GM10266 (cell line): ENCODE data around the gene RNASE8.

Source experiments
- DNase-seq: peaks from one replicate; pipeline ENCODE4 v3.0.0; 2012; ENCODE audit errors: extremely low spot score
- TF ChIP-seq, protein P1 (sequence below): IDR thresholded peaks from 2 replicates; pipeline ENCODE4 v1.5.1; 2012; ENCODE audit warnings: mild to moderate bottlenecking, low read depth; ENCODE audit not compliant: control insufficient read depth, insufficient read depth; ENCODE audit errors: missing control alignments

The RNASE8 gene

DNA sequence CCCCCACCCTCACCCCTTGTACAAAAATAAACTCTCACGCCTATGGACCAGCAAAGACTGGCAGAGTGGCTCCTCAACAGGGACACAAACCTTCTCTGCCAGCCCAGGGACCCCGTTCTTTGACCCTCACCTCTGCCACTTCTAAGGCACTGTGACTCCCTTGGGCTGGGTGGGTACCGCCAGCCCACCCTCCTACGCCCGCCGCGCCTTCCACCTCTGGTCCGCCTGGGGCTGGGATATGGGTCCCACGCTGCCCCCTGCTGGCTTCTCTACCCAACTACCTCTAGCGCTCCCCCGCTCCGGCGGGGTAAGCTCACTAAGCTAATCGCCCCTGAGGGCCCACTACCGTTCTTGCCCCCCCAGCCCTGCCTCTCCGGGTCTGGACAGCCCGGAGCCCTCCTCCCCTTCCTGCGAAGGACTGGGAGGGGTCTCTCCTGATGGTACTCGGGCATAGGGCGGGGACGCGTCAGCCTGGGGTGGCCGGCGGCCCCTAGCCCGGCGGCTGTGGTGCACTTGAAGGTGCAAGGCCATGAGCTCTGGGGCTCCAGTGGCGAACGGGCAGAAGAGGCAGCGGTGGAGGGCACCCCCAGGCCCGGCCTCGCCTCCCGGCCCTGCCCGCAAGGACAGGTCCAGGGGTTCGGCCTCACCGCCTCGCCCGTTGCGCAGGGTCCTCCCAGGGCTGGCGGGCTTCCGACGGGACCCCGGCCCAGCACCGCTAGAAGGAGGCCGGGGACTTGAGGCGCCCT is 32.7 kb downstream of the RNASE8 start:
- TF ChIP-seq, protein P1, sequence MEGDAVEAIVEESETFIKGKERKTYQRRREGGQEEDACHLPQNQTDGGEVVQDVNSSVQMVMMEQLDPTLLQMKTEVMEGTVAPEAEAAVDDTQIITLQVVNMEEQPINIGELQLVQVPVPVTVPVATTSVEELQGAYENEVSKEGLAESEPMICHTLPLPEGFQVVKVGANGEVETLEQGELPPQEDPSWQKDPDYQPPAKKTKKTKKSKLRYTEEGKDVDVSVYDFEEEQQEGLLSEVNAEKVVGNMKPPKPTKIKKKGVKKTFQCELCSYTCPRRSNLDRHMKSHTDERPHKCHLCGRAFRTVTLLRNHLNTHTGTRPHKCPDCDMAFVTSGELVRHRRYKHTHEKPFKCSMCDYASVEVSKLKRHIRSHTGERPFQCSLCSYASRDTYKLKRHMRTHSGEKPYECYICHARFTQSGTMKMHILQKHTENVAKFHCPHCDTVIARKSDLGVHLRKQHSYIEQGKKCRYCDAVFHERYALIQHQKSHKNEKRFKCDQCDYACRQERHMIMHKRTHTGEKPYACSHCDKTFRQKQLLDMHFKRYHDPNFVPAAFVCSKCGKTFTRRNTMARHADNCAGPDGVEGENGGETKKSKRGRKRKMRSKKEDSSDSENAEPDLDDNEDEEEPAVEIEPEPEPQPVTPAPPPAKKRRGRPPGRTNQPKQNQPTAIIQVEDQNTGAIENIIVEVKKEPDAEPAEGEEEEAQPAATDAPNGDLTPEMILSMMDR: peak; percentile 37
- DNase-seq: no peak

DNA sequence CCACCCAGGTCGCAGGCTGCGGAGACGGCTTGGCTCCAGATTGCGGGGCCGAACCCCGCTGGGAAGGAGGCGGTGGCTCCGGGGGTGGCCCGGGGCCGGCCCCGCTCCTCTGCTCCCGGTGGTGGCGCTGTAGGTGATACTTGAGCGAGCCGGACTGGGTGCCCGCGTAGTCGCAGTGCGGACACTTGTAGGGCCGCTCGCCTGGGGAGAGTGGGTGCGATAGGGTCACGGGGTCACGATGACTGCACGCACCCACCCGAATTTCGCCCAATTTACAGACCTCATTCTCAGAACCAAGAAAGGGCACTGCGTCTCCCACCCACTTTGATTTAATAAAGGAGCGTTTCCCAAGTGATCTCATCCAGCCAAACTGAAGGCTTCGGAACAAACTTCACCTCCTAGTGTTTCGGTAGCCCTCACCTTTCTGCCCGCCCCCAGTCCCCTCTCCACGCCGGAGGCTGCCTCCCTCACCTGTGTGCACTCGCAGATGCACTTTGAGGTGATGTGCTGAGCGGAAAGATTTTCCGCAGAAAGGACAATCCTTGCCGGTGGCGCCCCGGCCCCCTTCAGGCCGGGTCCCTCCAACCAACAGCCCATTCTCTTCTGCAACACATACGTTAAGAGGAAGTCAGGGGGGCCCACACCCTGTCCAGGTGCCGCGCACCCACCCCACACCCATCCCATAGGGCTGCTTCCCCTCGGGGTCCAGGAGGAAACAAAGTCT is 33.5 kb downstream of the RNASE8 start:
- DNase-seq: no peak
- TF ChIP-seq, protein P1: no peak

DNA sequence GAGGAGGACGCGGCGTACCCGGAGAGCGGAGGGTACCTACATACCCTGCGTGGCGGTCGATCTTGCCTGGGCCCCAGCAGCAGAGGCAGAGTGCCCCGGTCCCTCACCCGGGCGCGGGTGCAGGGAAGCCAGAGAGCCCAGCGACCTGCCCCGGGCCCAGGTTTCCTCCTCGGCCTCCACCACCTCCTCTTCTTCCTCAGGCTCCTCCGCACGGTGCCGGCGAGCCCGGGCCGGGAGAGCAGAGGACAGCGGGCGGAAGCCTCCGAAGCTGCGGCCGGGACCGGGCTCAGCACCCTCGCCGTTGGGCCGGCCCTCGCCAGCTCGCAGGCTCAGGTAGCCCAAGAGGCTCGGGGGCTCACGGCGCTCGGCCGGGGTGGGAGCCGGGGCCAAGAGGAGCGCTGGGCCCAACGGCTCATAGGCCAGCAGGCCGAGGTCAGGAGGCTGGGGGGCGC is 34.2 kb downstream of the RNASE8 start:
- TF ChIP-seq, protein P1: no peak
- no peak for DNase-seq

DNA sequence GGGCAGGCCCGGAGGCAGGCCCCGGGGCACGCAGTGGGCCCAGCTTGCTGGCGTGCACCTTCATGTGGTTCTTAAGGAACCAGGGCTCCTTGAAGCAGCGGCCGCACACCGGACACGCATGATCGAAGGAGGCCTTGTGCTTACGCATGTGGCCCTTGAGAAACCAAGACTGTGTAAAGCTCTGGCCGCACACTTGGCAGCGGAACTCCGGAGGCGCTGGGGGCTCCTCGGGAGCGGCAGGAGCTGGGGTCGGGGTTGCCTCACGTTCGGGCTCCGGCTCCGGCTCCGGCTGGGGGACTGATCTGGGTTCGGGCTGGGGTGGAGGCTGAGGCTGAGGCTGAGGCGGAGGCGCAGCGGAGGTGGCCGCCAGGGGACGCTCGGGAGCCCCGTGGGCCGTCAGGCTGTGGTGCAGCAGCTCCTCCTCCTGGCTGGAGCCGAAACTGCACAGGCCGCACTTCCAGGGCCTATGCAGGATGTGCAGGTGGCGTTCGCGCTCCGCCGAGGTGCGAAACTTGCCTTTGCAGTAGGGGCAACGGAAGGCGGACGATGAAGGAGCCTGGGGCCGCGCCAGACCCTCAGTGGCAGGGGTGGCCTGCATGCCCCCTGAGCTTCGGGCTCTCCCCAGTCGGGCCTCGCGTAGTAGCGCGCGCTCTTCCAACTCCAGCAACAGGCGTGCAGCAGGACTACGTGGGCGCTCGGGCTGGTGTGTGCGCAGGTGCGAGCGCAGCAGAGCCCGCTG is 34.8 kb downstream of the RNASE8 start:
- peak; percentile 97 for DNase-seq
- TF ChIP-seq, protein P1: peak; percentile 100

DNA sequence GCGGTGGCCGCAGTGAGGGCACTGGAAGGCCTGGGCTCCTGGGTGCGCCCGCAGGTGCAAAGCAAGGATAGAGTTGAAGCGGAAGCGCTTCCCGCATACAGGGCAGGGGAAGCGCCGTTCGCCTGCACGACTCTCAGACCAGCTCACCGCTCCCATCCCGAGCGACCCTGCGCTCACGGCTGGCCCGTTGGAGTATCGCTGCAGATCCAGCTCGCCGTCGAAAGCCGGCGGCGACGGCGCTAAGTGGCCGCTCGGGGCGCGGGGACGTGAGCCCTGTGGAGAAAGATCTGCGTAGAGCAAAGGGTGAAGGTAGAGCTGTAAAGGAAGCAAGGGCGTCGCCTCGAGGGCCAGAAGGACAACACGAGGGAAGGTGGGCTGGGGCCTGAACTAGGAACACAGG is 35.4 kb downstream of the RNASE8 start:
- TF ChIP-seq, protein P1: no peak
- peak; percentile 24 for DNase-seq

DNA sequence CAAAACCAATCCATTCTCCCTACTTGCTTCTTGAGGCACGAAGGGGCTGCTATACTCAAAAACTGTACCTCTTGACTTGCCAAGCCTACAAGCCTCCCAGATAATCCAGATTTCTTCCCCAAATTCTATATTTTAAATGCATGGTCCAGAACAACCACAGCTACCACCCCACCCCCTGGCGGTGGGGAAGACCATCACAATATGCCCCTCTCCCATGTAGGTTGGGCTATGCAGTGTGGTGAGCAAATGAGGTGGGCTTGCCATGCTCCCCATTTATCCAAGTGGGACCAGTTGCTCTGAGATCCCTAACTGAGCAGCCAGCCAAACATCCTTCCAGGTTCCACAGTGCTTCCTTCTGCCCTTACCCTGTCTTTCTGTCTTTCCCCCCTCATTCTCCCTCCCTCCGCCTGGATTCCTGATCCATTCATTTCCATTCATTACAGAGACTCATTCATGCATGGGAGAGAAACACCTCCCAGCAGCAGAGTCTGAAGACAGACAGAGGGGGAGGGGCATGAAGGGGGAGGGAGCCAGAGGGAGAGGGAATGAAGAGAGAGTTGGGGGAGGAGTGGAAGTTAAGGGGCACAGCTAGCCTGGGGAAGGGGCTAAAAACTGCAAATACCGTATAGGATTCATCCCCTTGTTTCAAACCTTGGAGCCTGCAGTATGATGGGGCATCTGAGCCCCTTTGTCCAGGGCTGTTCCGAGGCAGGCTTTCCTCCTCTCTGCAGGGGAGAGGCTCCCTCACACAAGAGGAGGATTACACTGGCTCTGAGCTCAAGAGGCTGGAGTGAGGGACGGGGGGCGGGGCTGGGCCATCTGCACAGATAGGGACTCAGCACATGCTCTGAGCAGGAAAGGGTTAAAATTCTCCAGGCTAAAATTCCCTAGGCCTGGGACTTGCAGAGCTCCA is 36.4 kb downstream of the RNASE8 start:
- DNase-seq: peak; percentile 29
- TF ChIP-seq, protein P1: no peak
